Endothelial cell (in vitro differentiated cells): Measurements from ENCODE around the gene GRID1. TPM values are rescaled to one million over a fixed set of nuclear protein-coding genes. Genes with fewer than 3 reads are reported as not detected.

Source experiments
- DNase-seq: peaks from one replicate; pipeline ENCODE4 v3.0.0; 2021; ENCODE audit warnings: low spot score
- H3K27ac Mint-ChIP-seq: one replicate; pipeline ENCODE4 v1.8.0; 2021; ENCODE audit warnings: mixed read lengths, inconsistent platforms; ENCODE audit not compliant: unreplicated experiment
- H3K27me3 Mint-ChIP-seq: one replicate; pipeline ENCODE4 v1.8.0; 2021; ENCODE audit warnings: mild to moderate bottlenecking, moderate library complexity, mixed read lengths, inconsistent platforms; ENCODE audit not compliant: unreplicated experiment
- H3K36me3 Mint-ChIP-seq: one replicate; pipeline ENCODE4 v1.8.0; 2021; ENCODE audit warnings: mild to moderate bottlenecking, low read depth, mixed read lengths, inconsistent platforms; ENCODE audit not compliant: unreplicated experiment
- H3K4me1 Mint-ChIP-seq: one replicate; pipeline ENCODE4 v1.8.0; 2021; ENCODE audit warnings: mild to moderate bottlenecking, mixed read lengths, inconsistent platforms; ENCODE audit not compliant: unreplicated experiment
- H3K4me3 Mint-ChIP-seq: one replicate; pipeline ENCODE4 v1.8.0; 2021; ENCODE audit warnings: mild to moderate bottlenecking, mixed read lengths, inconsistent platforms; ENCODE audit not compliant: unreplicated experiment
- H3K9me3 Mint-ChIP-seq: one replicate; pipeline ENCODE4 v1.8.0; 2021; ENCODE audit warnings: mixed read lengths, inconsistent platforms; ENCODE audit not compliant: unreplicated experiment
- CTCF ChIP-seq: fragments of 200-600 bp; sonication (generic); IDR thresholded peaks from one replicate; pipeline ENCODE4 v1.5.0; 2021; ENCODE audit warnings: antibody characterized with exemption; ENCODE audit not compliant: unreplicated experiment
- total RNA-seq: library from RNA; stranded (reverse); fragmentation: NEBNext Ultra II Directional; extraction: Animal tissue kit (Norgen Biotek cat#: 25700); gene quantifications from one replicate; pipeline ENCODE4 v1.2.1, GENCODE V29; 2021; ENCODE audit not compliant: unreplicated experiment

GRID1 gene
- total RNA-seq, 1 donor from 2014 or later: 0.26 TPM

DNA sequence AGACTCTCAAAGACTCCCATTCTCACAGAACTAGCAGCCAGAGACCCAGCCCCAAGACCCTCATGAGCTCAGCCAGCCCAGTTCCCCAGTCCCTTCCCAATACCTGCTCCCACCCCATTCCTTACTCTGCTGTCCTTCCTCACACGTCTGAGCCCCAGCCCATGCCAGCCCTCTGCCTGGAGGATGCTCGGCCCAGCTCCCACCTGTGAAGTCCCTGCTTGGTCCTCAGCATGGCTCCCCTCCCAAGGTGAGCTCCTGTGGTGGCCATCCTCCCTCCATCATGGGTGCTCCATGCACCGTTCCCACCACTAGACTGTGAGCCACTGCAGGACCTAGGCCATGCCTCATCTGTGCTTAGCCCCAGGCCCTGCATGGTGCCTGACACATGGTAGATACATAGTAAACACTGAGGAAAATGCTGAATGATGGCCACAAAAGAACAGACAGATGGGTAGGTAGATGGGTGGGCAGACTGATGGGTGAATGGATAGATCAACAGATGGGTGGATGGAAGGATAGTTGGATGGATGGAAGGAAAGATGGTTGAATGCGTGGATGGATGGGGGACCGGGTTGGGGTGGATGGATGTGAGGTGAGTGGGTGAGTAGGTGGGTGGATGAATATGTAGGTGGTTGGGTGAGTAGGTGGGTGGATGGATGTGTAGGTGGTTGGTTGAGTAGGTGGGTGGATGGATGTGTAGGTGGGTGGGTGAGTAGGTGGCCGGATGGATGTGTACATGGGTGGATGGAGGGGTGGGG is 138.9 kb downstream of the GRID1 start:
- H3K4me1 Mint-ChIP-seq: peaks cover 3% of the 10 kb centered on the region
- no peaks in the 10 kb centered on the region for H3K36me3 Mint-ChIP-seq
- no peaks in the 10 kb centered on the region for H3K9me3 Mint-ChIP-seq
- H3K4me3 Mint-ChIP-seq: no peak overlapping the region
- H3K27me3 Mint-ChIP-seq: peaks cover 7% of the 10 kb centered on the region
- no peak for DNase-seq
- TF ChIP-seq CTCF: no peak
- H3K27ac Mint-ChIP-seq: no peak overlapping the region

DNA sequence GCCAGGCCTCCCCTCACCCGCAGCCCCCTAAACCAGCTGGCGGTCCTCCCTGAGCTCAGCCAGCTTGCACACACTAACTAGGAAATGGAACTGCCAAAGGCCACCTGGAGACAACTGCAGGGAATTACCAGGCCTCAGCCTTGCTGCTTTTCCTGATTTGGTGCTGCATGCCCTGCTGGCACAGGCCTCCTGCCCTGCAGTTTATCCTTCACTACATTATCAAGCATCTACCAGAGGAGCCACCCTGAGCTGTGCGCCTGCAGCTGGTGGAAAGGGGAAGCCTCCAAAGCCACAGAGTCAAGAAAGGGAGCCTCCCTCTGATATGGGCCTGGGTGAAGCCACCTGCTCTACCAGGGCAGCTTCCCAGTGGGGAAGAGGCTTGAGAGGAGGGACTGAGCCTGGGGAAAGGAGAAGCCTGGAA is 139.8 kb downstream of the GRID1 start:
- Mint-ChIP-seq H3K36me3 (no peaks in the 10 kb centered on the region), H3K4me3 (no peak overlapping the region), H3K4me1 (peaks cover 3% of the 10 kb centered on the region), H3K9me3 (no peaks in the 10 kb centered on the region), H3K27ac (no peak overlapping the region), H3K27me3 (peaks cover 7% of the 10 kb centered on the region)
- DNase-seq: no peak
- no peak for TF ChIP-seq CTCF

- Mint-ChIP-seq H3K27ac (no peak overlapping the region), H3K27me3 (peaks cover 7% of the 10 kb centered on the region)
Measured at GRCh38 chr10:86226016-86226415, 140.6 kb downstream of the GRID1 start.

GRCh38 chr10:86225103-86225782 is 141.4 kb downstream of the GRID1 start:
- no peak for TF ChIP-seq CTCF
- Mint-ChIP-seq H3K36me3 (no peaks in the 10 kb centered on the region), H3K4me1 (peaks cover 3% of the 10 kb centered on the region), H3K9me3 (no peaks in the 10 kb centered on the region), H3K4me3 (no peak overlapping the region), H3K27me3 (peaks cover 7% of the 10 kb centered on the region), H3K27ac (no peak overlapping the region)
- DNase-seq: no peak

More at GRCh38 chr10:86226016-86226415, 140.6 kb downstream of the GRID1 start:
- Mint-ChIP-seq H3K36me3 (no peaks in the 10 kb centered on the region), H3K4me1 (peaks cover 3% of the 10 kb centered on the region), H3K9me3 (no peaks in the 10 kb centered on the region), H3K4me3 (no peak overlapping the region)
- no peak for TF ChIP-seq CTCF
- DNase-seq: no peak
